Measurements from ENCODE around the gene LAMC1.

The LAMC1 gene

GRCh38 chr1:183043872-183044854, 20.9 kb downstream of the LAMC1 start:
- no peak overlapping the region for H3K4me2 ChIP-seq
- no peak overlapping the region for H2AFZ ChIP-seq (ENCODE audit: low read depth)
- peaks cover 33% of the 10 kb centered on the region for H3K4me1 ChIP-seq (ENCODE audit: low read depth, poor library complexity, severe bottlenecking)
- H3K79me2 ChIP-seq (ENCODE audit: insufficient read depth, low read depth): peaks cover 7% of the 10 kb centered on the region; the same call in 1 of the 2 replicates
- H3K27ac ChIP-seq: no peak overlapping the region
- no peaks in the 10 kb centered on the region for H3K27me3 ChIP-seq (ENCODE audit: insufficient read depth, low read depth)
- no peaks in the 10 kb centered on the region for H4K20me1 ChIP-seq (ENCODE audit: insufficient read depth)
- H3K36me3 ChIP-seq (ENCODE audit: insufficient read depth): no peaks in the 10 kb centered on the region
- TF ChIP-seq, protein P1, sequence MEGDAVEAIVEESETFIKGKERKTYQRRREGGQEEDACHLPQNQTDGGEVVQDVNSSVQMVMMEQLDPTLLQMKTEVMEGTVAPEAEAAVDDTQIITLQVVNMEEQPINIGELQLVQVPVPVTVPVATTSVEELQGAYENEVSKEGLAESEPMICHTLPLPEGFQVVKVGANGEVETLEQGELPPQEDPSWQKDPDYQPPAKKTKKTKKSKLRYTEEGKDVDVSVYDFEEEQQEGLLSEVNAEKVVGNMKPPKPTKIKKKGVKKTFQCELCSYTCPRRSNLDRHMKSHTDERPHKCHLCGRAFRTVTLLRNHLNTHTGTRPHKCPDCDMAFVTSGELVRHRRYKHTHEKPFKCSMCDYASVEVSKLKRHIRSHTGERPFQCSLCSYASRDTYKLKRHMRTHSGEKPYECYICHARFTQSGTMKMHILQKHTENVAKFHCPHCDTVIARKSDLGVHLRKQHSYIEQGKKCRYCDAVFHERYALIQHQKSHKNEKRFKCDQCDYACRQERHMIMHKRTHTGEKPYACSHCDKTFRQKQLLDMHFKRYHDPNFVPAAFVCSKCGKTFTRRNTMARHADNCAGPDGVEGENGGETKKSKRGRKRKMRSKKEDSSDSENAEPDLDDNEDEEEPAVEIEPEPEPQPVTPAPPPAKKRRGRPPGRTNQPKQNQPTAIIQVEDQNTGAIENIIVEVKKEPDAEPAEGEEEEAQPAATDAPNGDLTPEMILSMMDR (conservative IDR thresholded peaks at IDR 0.05; ENCODE audit: low read depth, low read length): no peak
- no peak overlapping the region for H3K9ac ChIP-seq
- H3K4me3 ChIP-seq (IDR thresholded peaks at IDR 0.05; ENCODE audit: insufficient read depth, low read depth, low read length): no peak overlapping the region

- H3K27me3 ChIP-seq (ENCODE audit: insufficient read depth, low read depth): no peaks in the 10 kb centered on the region
- no peak overlapping the region for H3K9ac ChIP-seq
- no peak overlapping the region for H3K27ac ChIP-seq
- H3K4me1 ChIP-seq (ENCODE audit: low read depth, poor library complexity, severe bottlenecking): peaks cover 24% of the 10 kb centered on the region
- TF ChIP-seq, protein P1 (conservative IDR thresholded peaks at IDR 0.05; ENCODE audit: low read depth, low read length): no peak
- no peaks in the 10 kb centered on the region for H4K20me1 ChIP-seq (ENCODE audit: insufficient read depth)
- H3K4me2 ChIP-seq: no peak overlapping the region
- no peak overlapping the region for H3K4me3 ChIP-seq (IDR thresholded peaks at IDR 0.05; ENCODE audit: insufficient read depth, low read depth, low read length)
- no peaks in the 10 kb centered on the region for H3K36me3 ChIP-seq (ENCODE audit: insufficient read depth)
- no peak overlapping the region for H2AFZ ChIP-seq (ENCODE audit: low read depth)
- H3K79me2 ChIP-seq (ENCODE audit: insufficient read depth, low read depth): peaks cover 7% of the 10 kb centered on the region; the same call in 1 of the 2 replicates
Measured at GRCh38 chr1:183044893-183045649, 21.9 kb downstream of the LAMC1 start.

DNA sequence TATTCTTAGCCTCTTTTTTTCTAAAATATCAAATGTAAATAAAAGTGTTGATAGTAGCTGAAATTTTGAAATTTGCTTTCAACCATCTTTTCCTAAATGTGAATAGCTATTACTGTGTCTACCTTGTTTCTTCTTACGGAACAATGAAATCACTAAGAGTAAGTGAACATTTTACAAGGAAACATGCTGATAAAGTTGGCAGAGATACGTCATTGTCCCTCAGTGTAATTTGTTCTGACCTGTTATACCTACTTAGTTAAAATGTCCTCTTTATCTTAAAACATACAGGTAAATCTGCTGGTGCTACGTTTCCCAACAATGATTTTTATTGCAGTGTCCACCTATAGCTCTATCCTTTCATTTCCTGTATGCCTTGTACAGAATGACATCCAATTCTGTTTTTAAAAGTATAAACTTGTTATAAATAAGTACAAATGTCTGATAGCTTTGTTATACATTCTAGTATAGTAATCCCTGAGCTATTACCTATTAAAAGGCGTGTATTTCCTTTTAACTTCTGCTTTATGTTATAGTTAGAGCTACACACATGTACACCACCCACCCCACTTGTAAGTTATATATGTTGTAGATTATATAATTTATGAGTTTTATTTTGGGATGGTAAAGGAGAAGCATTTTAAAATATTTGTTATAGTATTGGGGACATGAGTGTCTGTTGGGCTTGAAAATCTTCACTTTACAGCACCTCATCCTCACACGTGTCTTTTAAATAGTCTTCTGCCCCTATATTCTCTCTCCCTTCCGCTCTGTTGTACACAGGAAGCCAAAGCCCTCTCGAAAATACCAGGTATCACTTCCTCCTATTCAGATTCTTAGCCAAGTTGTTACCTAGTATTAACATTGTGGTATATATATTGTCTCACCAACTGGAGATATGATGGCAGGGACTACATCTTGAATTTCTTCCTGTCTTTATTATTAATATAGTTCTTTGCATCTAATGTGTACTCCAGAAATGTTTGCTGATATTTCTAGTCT, 25.2 kb downstream of the LAMC1 start:
- Histone ChIP-seq H3K4me2 (no peak overlapping the region), H3K79me2 (ENCODE audit: insufficient read depth, low read depth) (peaks cover 7% of the 10 kb centered on the region; the same call in 1 of the 2 replicates), H3K9ac (no peak overlapping the region), H3K27ac (no peak overlapping the region), H4K20me1 (ENCODE audit: insufficient read depth) (no peaks in the 10 kb centered on the region), H2AFZ (ENCODE audit: low read depth) (no peak overlapping the region), H3K36me3 (ENCODE audit: insufficient read depth) (no peaks in the 10 kb centered on the region), H3K4me3 (IDR thresholded peaks at IDR 0.05; ENCODE audit: insufficient read depth, low read depth, low read length) (no peak overlapping the region), H3K4me1 (ENCODE audit: low read depth, poor library complexity, severe bottlenecking) (peaks cover 16% of the 10 kb centered on the region), H3K27me3 (ENCODE audit: insufficient read depth, low read depth) (no peaks in the 10 kb centered on the region)
- TF ChIP-seq, protein P1 (conservative IDR thresholded peaks at IDR 0.05; ENCODE audit: low read depth, low read length): no peak

- no peak overlapping the region for H3K4me2 ChIP-seq
- H3K9ac ChIP-seq: no peak overlapping the region
- no peak overlapping the region for H3K27ac ChIP-seq
- H3K4me3 ChIP-seq (IDR thresholded peaks at IDR 0.05; ENCODE audit: insufficient read depth, low read depth, low read length): no peak overlapping the region
- H3K36me3 ChIP-seq (ENCODE audit: insufficient read depth): no peaks in the 10 kb centered on the region
- peaks cover 10% of the 10 kb centered on the region for H3K4me1 ChIP-seq (ENCODE audit: low read depth, poor library complexity, severe bottlenecking)
- peaks cover 7% of the 10 kb centered on the region; the same call in 1 of the 2 replicates for H3K79me2 ChIP-seq (ENCODE audit: insufficient read depth, low read depth)
- no peak overlapping the region for H2AFZ ChIP-seq (ENCODE audit: low read depth)
- H3K27me3 ChIP-seq (ENCODE audit: insufficient read depth, low read depth): no peaks in the 10 kb centered on the region
- H4K20me1 ChIP-seq (ENCODE audit: insufficient read depth): no peaks in the 10 kb centered on the region
- TF ChIP-seq, protein P1 (conservative IDR thresholded peaks at IDR 0.05; ENCODE audit: low read depth, low read length): no peak
Measured at GRCh38 chr1:183051546-183051945, 28.3 kb downstream of the LAMC1 start.
